ENCODE measurements around the gene ZMYND8. TPM values are rescaled to one million over a fixed set of nuclear protein-coding genes. Genes with fewer than 3 reads are reported as not detected.

ZMYND8 gene
- total and polyA plus RNA-seq, 3 donors from 2014 or later: 30.4 to 102 (median 87.2) TPM

DNA sequence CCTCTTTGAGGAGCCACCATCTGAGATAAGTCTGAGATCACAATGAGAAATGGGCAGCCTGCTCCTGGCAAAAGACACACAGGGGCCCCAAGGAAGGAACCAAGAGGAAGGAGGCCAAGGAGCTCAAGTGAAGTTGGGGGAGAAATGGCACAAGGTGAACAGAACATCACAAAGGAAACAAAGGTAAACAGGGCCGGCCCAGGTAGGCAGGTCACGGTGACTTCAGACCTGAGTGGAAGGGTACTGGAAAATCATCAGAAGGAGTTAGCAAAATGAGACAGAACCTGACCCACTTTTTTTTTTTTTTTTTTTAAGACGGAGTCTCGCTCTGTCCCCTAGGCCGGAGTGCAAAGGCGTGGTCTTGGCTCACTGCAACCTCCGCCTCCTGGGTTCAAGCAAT, 11.3 kb downstream of the ZMYND8 start:
- H3K4me3 ChIP-seq: no peak overlapping the region
- no peak for DNase-seq
- intact Hi-C loops (cut with DNase I; ENCODE audit: low total_unique reads): no loop called here
- TF ChIP-seq, protein P1, sequence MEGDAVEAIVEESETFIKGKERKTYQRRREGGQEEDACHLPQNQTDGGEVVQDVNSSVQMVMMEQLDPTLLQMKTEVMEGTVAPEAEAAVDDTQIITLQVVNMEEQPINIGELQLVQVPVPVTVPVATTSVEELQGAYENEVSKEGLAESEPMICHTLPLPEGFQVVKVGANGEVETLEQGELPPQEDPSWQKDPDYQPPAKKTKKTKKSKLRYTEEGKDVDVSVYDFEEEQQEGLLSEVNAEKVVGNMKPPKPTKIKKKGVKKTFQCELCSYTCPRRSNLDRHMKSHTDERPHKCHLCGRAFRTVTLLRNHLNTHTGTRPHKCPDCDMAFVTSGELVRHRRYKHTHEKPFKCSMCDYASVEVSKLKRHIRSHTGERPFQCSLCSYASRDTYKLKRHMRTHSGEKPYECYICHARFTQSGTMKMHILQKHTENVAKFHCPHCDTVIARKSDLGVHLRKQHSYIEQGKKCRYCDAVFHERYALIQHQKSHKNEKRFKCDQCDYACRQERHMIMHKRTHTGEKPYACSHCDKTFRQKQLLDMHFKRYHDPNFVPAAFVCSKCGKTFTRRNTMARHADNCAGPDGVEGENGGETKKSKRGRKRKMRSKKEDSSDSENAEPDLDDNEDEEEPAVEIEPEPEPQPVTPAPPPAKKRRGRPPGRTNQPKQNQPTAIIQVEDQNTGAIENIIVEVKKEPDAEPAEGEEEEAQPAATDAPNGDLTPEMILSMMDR (IDR thresholded peaks at IDR 0.05): no peak
- no peaks in the 10 kb centered on the region for H3K27me3 ChIP-seq
- H3K4me1 ChIP-seq: peaks cover 50% of the 10 kb centered on the region
- 89 to 95% methylated on average over 7 of the region's 7 CpGs for WGBS, 2 donors
- H3K9me3 ChIP-seq: no peaks in the 10 kb centered on the region
- H3K27ac ChIP-seq: no peak overlapping the region
- H3K36me3 ChIP-seq (ENCODE audit: low read depth, missing control alignments): no peaks in the 10 kb centered on the region

DNA sequence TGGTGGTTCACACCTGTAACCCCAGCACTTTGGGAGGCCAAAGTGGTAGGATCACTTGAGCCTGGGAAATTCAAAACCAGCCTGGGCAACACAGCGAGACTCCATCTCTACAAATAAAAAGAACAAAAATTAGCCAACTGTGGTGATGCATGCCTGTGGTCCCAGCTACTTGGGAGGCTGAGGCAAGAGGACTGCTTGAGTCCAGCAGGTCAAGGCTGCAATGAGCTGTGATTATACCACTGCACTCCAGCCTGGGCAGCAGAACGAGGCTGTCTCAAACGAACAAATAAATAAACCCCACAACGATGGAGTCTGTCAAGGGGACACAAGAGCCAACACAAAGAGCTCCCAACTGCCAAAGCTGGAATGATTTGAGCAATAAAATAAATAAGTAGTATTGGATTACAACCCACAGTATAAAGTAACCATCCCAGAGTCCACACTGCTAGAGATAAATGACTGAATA, 13.5 kb downstream of the ZMYND8 start:
- Histone ChIP-seq H3K27me3 (no peaks in the 10 kb centered on the region), H3K4me1 (peaks cover 38% of the 10 kb centered on the region), H3K36me3 (ENCODE audit: low read depth, missing control alignments) (no peaks in the 10 kb centered on the region), H3K4me3 (no peak overlapping the region), H3K27ac (no peak overlapping the region), H3K9me3 (no peaks in the 10 kb centered on the region)
- intact Hi-C loops (cut with DNase I; ENCODE audit: low total_unique reads): no loop called here
- 46 to 65% methylated on average over 4 of the region's 4 CpGs for WGBS, 2 donors
- no peak for TF ChIP-seq POLR2A (IDR thresholded peaks at IDR 0.05)
- TF ChIP-seq, protein P1 (IDR thresholded peaks at IDR 0.05): no peak
- DNase-seq: no peak

DNA sequence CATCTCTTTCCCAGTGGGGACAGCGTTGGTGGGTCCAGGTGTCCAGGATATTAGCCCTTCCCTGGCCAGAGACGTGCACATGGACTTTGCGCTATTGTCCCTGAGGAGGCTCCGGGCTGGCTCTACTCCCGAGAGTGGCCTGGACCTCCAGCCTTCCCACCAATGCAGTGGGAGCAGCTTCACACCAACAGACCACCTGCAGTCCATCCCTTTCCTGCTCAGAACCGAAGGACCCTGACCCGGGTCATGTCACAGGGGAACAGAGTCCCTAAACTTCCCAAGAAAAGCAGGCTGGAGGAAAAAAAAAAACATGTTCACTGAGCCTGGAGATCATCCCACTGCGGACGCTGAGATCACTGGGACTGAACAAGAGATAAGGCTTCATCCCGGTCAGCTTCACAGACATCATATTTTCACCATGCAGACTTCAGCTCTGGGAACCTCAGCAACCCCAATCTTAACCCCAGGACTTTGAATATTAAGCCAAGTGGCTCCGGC, 18.3 kb downstream of the ZMYND8 start:
- Histone ChIP-seq H3K27me3 (no peaks in the 10 kb centered on the region), H3K27ac (peak overlapping the region; percentile 44 to 77), H3K9me3 (no peaks in the 10 kb centered on the region), H3K4me3 (no peak overlapping the region), H3K36me3 (ENCODE audit: low read depth, missing control alignments) (no peaks in the 10 kb centered on the region), H3K4me1 (peaks cover 59% of the 10 kb centered on the region)
- intact Hi-C loops (cut with DNase I; ENCODE audit: low total_unique reads): no loop called here
- 44 to 54% methylated on average over 9 to 11 of the region's 11 CpGs for WGBS, 2 donors
- no peak for TF ChIP-seq POLR2A (IDR thresholded peaks at IDR 0.05)
- TF ChIP-seq, protein P1 (IDR thresholded peaks at IDR 0.05): no peak
- DNase-seq: peak; percentile 60

GRCh38 chr20:47337413-47337812, 19.1 kb downstream of the ZMYND8 start:
- no peak for DNase-seq
- no peaks in the 10 kb centered on the region for H3K9me3 ChIP-seq
- no peaks in the 10 kb centered on the region for H3K27me3 ChIP-seq
- intact Hi-C loops (cut with DNase I; ENCODE audit: low total_unique reads): no loop called here
- WGBS, 2 donors: 91 to 93% methylated on average over 7 of the region's 7 CpGs
- H3K36me3 ChIP-seq (ENCODE audit: low read depth, missing control alignments): no peaks in the 10 kb centered on the region
- H3K4me1 ChIP-seq: peaks cover 59% of the 10 kb centered on the region
- TF ChIP-seq POLR2A (IDR thresholded peaks at IDR 0.05): no peak
- TF ChIP-seq, protein P1 (IDR thresholded peaks at IDR 0.05): no peak
- peak overlapping the region; percentile 44 to 77 for H3K27ac ChIP-seq
- H3K4me3 ChIP-seq: no peak overlapping the region

GRCh38 chr20:47336129-47336754, 20.3 kb downstream of the ZMYND8 start:
- TF ChIP-seq POLR2A (IDR thresholded peaks at IDR 0.05): no peak
- TF ChIP-seq, protein P1 (IDR thresholded peaks at IDR 0.05): no peak
- Histone ChIP-seq H3K9me3 (no peaks in the 10 kb centered on the region), H3K4me1 (peaks cover 68% of the 10 kb centered on the region), H3K27me3 (no peaks in the 10 kb centered on the region), H3K4me3 (no peak overlapping the region), H3K36me3 (ENCODE audit: low read depth, missing control alignments) (no peaks in the 10 kb centered on the region), H3K27ac (peak overlapping the region; percentile 41 to 88)
- WGBS, 2 donors: 46 to 58% methylated on average over 12 to 17 of the region's 17 CpGs
- DNase-seq: peak; percentile 57
- intact Hi-C loops (cut with DNase I; ENCODE audit: low total_unique reads): no loop called here

Data from testis (tissue), 3 donors.